ENCODE data around the gene COX5B. TPM values are rescaled to one million over a fixed set of nuclear protein-coding genes. Genes with fewer than 3 reads are reported as not detected.

The COX5B gene
- total RNA-seq, 1 experiment from 2014 or later: 310 TPM

GRCh38 chr2:97691166-97691565, 45.3 kb downstream of the COX5B start:
- TF ChIP-seq CTCF (conservative IDR thresholded peaks at IDR 0.05) (no peak), EZH2 (IDR thresholded peaks at IDR 0.05; ENCODE audit: low read depth) (no peak)
- Histone ChIP-seq H4K20me1 (ENCODE audit: insufficient read depth) (no peaks in the 10 kb centered on the region), H3K36me3 (ENCODE audit: low read depth) (no peaks in the 10 kb centered on the region), H2AFZ (no peak overlapping the region), H3K4me1 (replicated peaks; ENCODE audit: insufficient read depth) (peaks cover 33% of the 10 kb centered on the region), H3K9me2 (ENCODE audit: insufficient read depth) (no peaks in the 10 kb centered on the region), H3K4me3 (no peak overlapping the region), H3K4me2 (peak overlapping the region; percentile 42), H3K9me3 (ENCODE audit: insufficient read depth, low read depth) (peaks cover 18% of the 10 kb centered on the region), H3F3A (ENCODE audit: insufficient read depth, low read depth) (peaks cover 13% of the 10 kb centered on the region; the same call in 1 of the 2 replicates), H3K79me2 (ENCODE audit: low read depth) (no peaks in the 10 kb centered on the region), H3K27ac (0 out of 2 replicates have a peak overlapping the region, but pooled peaks have one; percentile 8), H3K27me3 (ENCODE audit: insufficient read depth, low read depth) (no peaks in the 10 kb centered on the region)
- BruUV-seq (replicated peaks): no TSS peak
- DNase-seq: peak; percentile 76 to 77
- POLR2A ChIA-PET (ENCODE audit: unreplicated experiment): interaction anchor here (0.5 to 0.8 kb wide), 4 partner anchors 27 to 1464 kb away, joined by 3 to 10 read pairs (median 4); partner anchors contain the start of gene ACTR1B
- CTCF ChIA-PET: interaction anchor here (0.6 to 1.4 kb wide), 3 partner anchors 27 to 156 kb away, joined by 4 to 13 read pairs (median 6); partner anchors contain the start of gene ACTR1B
- intact Hi-C loops (cut with micrococcal nuclease; ENCODE audit: unreplicated experiment): loop anchor here (1.0 kb wide), 1 partner anchor 28 kb away; no protein-coding TSS in a partner anchor

GRCh38 chr2:97693476-97693875, 47.6 kb downstream of the COX5B start:
- H3K79me2 ChIP-seq (ENCODE audit: low read depth): no peaks in the 10 kb centered on the region
- intact Hi-C loops (cut with micrococcal nuclease; ENCODE audit: unreplicated experiment): no loop called here
- H3K9me3 ChIP-seq (ENCODE audit: insufficient read depth, low read depth): peaks cover 18% of the 10 kb centered on the region
- H3K4me2 ChIP-seq: no peak overlapping the region
- peaks cover 14% of the 10 kb centered on the region; the same call in 1 of the 2 replicates for H3F3A ChIP-seq (ENCODE audit: insufficient read depth, low read depth)
- peaks cover 25% of the 10 kb centered on the region for H3K4me1 ChIP-seq (replicated peaks; ENCODE audit: insufficient read depth)
- no peaks in the 10 kb centered on the region for H3K27me3 ChIP-seq (ENCODE audit: insufficient read depth, low read depth)
- H3K27ac ChIP-seq: no peak overlapping the region
- no TSS peak for BruUV-seq (replicated peaks)
- ChIA-PET POLR2A (ENCODE audit: unreplicated experiment) (no interaction called here), CTCF (no interaction called here)
- H2AFZ ChIP-seq: no peak overlapping the region
- no peaks in the 10 kb centered on the region for H3K36me3 ChIP-seq (ENCODE audit: low read depth)
- no peak for TF ChIP-seq CTCF (conservative IDR thresholded peaks at IDR 0.05)
- no peak for TF ChIP-seq EZH2 (IDR thresholded peaks at IDR 0.05; ENCODE audit: low read depth)
- DNase-seq: peak; percentile 39 to 65
- no peaks in the 10 kb centered on the region for H4K20me1 ChIP-seq (ENCODE audit: insufficient read depth)
- no peak overlapping the region for H3K4me3 ChIP-seq
- no peaks in the 10 kb centered on the region for H3K9me2 ChIP-seq (ENCODE audit: insufficient read depth)

GRCh38 chr2:97695744-97696143, 49.9 kb downstream of the COX5B start:
- Histone ChIP-seq H3K27me3 (ENCODE audit: insufficient read depth, low read depth) (no peaks in the 10 kb centered on the region), H2AFZ (no peak overlapping the region), H3F3A (ENCODE audit: insufficient read depth, low read depth) (peaks cover 9% of the 10 kb centered on the region; the same call in 1 of the 2 replicates), H3K27ac (no peak overlapping the region), H3K4me2 (no peak overlapping the region), H3K9me3 (ENCODE audit: insufficient read depth, low read depth) (peaks cover 18% of the 10 kb centered on the region), H3K79me2 (ENCODE audit: low read depth) (no peaks in the 10 kb centered on the region), H4K20me1 (ENCODE audit: insufficient read depth) (no peaks in the 10 kb centered on the region), H3K4me3 (no peak overlapping the region), H3K4me1 (replicated peaks; ENCODE audit: insufficient read depth) (peaks cover 13% of the 10 kb centered on the region), H3K36me3 (ENCODE audit: low read depth) (no peaks in the 10 kb centered on the region), H3K9me2 (ENCODE audit: insufficient read depth) (no peaks in the 10 kb centered on the region)
- ChIA-PET POLR2A (ENCODE audit: unreplicated experiment) (interaction anchor here (0.7 kb wide), 1 partner anchor 33 kb away, joined by 3 read pairs; no protein-coding TSS in a partner anchor), CTCF (interaction anchor here (0.7 kb wide), 1 partner anchor 34 kb away, joined by 5 read pairs; no protein-coding TSS in a partner anchor)
- TF ChIP-seq CTCF (conservative IDR thresholded peaks at IDR 0.05) (no peak), EZH2 (IDR thresholded peaks at IDR 0.05; ENCODE audit: low read depth) (no peak)
- intact Hi-C loops (cut with micrococcal nuclease; ENCODE audit: unreplicated experiment): loop anchor here (5.0 kb wide), 1 partner anchor 48 kb away; the partner anchor contains the start of gene COX5B
- no peak for DNase-seq
- no TSS peak for BruUV-seq (replicated peaks)
